WTC11 (cell line): ENCODE data around the gene KLK3. TPM values are rescaled to one million over a fixed set of nuclear protein-coding genes. Genes with fewer than 3 reads are reported as not detected.

ENCODE experiments used
- ATAC-seq: fragments of 200-7000 bp; cut with Tn5 transposase; 2 replicates; pipeline ENCODE4 v1.10.0; 2021; ENCODE audit warnings: mild to moderate bottlenecking, moderate library complexity
- CTCF ChIA-PET: fragments of 300-600 bp; sonication (Branson Sonifier 250); formaldehyde crosslinking; loops from one replicate; lab custom pipeline; 2021; ENCODE audit warnings: antibody characterized with exemption; lab: Charles Lee
- POLR2A ChIA-PET: fragments of 350-600 bp; sonication (Branson Sonifier 250); formaldehyde crosslinking; loops from one replicate; lab custom pipeline; 2021; ENCODE audit warnings: antibody characterized with exemption; lab: Charles Lee
- DNase-seq: peaks from one replicate; pipeline ENCODE4 v3.0.0; 2021; ENCODE audit warnings: low spot score
- H3K27ac Mint-ChIP-seq: 2 replicates; pipeline ENCODE4 v1.8.0; 2021; ENCODE audit warnings: mixed read lengths
- H3K27me3 Mint-ChIP-seq: 2 replicates; pipeline ENCODE4 v1.8.0; 2021; ENCODE audit warnings: low read depth, mild to moderate bottlenecking, moderate library complexity, mixed read lengths
- H3K36me3 Mint-ChIP-seq: 2 replicates; pipeline ENCODE4 v1.8.0; 2021; ENCODE audit warnings: mixed read lengths
- H3K4me1 Mint-ChIP-seq: 2 replicates; pipeline ENCODE4 v1.8.0; 2022; ENCODE audit warnings: mixed read lengths
- H3K4me3 Mint-ChIP-seq: 2 replicates; pipeline ENCODE4 v1.8.0; 2021; ENCODE audit warnings: mild to moderate bottlenecking, moderate library complexity, mixed read lengths
- H3K9me3 Mint-ChIP-seq: 2 replicates; pipeline ENCODE4 v1.8.0; 2021; ENCODE audit warnings: mixed read lengths
- CREM ChIP-seq: sonication (generic); formaldehyde crosslinking; IDR thresholded peaks from 2 replicates; pipeline ENCODE4 v1.8.1; 2022; ENCODE audit warnings: mild to moderate bottlenecking, missing genetic modification reagents, moderate library complexity
- ETV6 ChIP-seq: sonication (generic); formaldehyde crosslinking; IDR thresholded peaks from 2 replicates; pipeline ENCODE4 v1.8.1; 2022; ENCODE audit warnings: mild to moderate bottlenecking, missing genetic modification reagents
- FOXJ3 ChIP-seq: sonication (generic); formaldehyde crosslinking; IDR thresholded peaks from 2 replicates; pipeline ENCODE4 v1.9.0; 2021; ENCODE audit warnings: missing genetic modification reagents, mild to moderate bottlenecking, borderline replicate concordance
- FOXK1 ChIP-seq: sonication (generic); formaldehyde crosslinking; IDR thresholded peaks from 2 replicates; pipeline ENCODE4 v1.8.0; 2022; ENCODE audit warnings: mild to moderate bottlenecking, moderate library complexity, missing genetic modification reagents
- HMGA2 ChIP-seq: fragments of 250-450 bp; sonication (Bioruptor Pico); IDR thresholded peaks from 2 replicates; pipeline ENCODE4 v1.4.0; 2021; ENCODE audit warnings: mild to moderate bottlenecking, moderate library complexity
- JUN ChIP-seq: sonication (generic); formaldehyde crosslinking; IDR thresholded peaks from 2 replicates; pipeline ENCODE4 v1.8.0; 2023; ENCODE audit warnings: mild to moderate bottlenecking, missing genetic modification reagents
- KAT7 ChIP-seq: sonication (generic); formaldehyde crosslinking; IDR thresholded peaks from 2 replicates; pipeline ENCODE4 v1.8.1; 2023; ENCODE audit warnings: missing genetic modification reagents, mild to moderate bottlenecking, borderline replicate concordance
- NFATC4 ChIP-seq: fragments of 250-450 bp; sonication (Bioruptor Pico); IDR thresholded peaks from 2 replicates; pipeline ENCODE4 v1.9.0; 2021; ENCODE audit warnings: mild to moderate bottlenecking
- SOX15 ChIP-seq: fragments of 250-450 bp; sonication (Bioruptor Pico); IDR thresholded peaks from 2 replicates; pipeline ENCODE4 v1.9.0; 2021; ENCODE audit warnings: mild to moderate bottlenecking
- TCF7 ChIP-seq: sonication (generic); formaldehyde crosslinking; IDR thresholded peaks from 2 replicates; pipeline ENCODE4 v1.8.0; 2022; ENCODE audit warnings: mild to moderate bottlenecking, low read depth, missing genetic modification reagents, moderate library complexity
- ZBTB21 ChIP-seq: sonication (generic); formaldehyde crosslinking; IDR thresholded peaks from 2 replicates; pipeline ENCODE4 v1.8.1; 2023; ENCODE audit warnings: mild to moderate bottlenecking, missing genetic modification reagents, borderline replicate concordance
- total RNA-seq: library from RNA; stranded (reverse); gene quantifications from 3 replicates; pipeline ENCODE4 v1.2.3, GENCODE V29; 2021
- TF ChIP-seq, protein P1 (sequence below): sonication (generic); formaldehyde crosslinking; IDR thresholded peaks from 2 replicates; pipeline ENCODE4 v1.8.0; 2022; ENCODE audit warnings: mild to moderate bottlenecking, missing genetic modification reagents
- TF ChIP-seq, protein P2 (sequence below): fragments of 250-450 bp; sonication (Bioruptor Pico); IDR thresholded peaks from 2 replicates; pipeline ENCODE4 v1.9.0; 2021; ENCODE audit warnings: mild to moderate bottlenecking
- TF ChIP-seq, protein P3 (sequence below): sonication (generic); formaldehyde crosslinking; IDR thresholded peaks from 2 replicates; pipeline ENCODE4 v1.8.1; 2022; ENCODE audit warnings: low read depth, mild to moderate bottlenecking, moderate library complexity, missing genetic modification reagents, borderline replicate concordance
- TF ChIP-seq, protein P4 (sequence below): fragments of 250-450 bp; sonication (Bioruptor Pico); IDR thresholded peaks from 2 replicates; pipeline ENCODE4 v1.9.0; 2021; ENCODE audit warnings: mild to moderate bottlenecking
- TF ChIP-seq, protein P5 (sequence below): sonication (generic); formaldehyde crosslinking; IDR thresholded peaks from 2 replicates; pipeline ENCODE4 v1.8.1; 2022; ENCODE audit warnings: mild to moderate bottlenecking, moderate library complexity, missing genetic modification reagents
- TF ChIP-seq, protein P6 (sequence below): sonication (generic); formaldehyde crosslinking; conservative IDR thresholded peaks from 2 replicates; pipeline ENCODE4 v1.8.1; 2022; ENCODE audit warnings: mild to moderate bottlenecking, missing genetic modification reagents
- TF ChIP-seq, protein P7 (sequence below): sonication (generic); formaldehyde crosslinking; IDR thresholded peaks from 2 replicates; pipeline ENCODE4 v1.8.0; 2022; ENCODE audit warnings: mild to moderate bottlenecking, missing genetic modification reagents
- TF ChIP-seq, protein P8 (sequence below): sonication (generic); formaldehyde crosslinking; IDR thresholded peaks from 2 replicates; pipeline ENCODE4 v1.8.1; 2023; ENCODE audit warnings: mild to moderate bottlenecking, missing genetic modification reagents, borderline replicate concordance

KLK3 gene
- total RNA-seq, 1 experiment from 2014 or later: 0.13 TPM

DNA sequence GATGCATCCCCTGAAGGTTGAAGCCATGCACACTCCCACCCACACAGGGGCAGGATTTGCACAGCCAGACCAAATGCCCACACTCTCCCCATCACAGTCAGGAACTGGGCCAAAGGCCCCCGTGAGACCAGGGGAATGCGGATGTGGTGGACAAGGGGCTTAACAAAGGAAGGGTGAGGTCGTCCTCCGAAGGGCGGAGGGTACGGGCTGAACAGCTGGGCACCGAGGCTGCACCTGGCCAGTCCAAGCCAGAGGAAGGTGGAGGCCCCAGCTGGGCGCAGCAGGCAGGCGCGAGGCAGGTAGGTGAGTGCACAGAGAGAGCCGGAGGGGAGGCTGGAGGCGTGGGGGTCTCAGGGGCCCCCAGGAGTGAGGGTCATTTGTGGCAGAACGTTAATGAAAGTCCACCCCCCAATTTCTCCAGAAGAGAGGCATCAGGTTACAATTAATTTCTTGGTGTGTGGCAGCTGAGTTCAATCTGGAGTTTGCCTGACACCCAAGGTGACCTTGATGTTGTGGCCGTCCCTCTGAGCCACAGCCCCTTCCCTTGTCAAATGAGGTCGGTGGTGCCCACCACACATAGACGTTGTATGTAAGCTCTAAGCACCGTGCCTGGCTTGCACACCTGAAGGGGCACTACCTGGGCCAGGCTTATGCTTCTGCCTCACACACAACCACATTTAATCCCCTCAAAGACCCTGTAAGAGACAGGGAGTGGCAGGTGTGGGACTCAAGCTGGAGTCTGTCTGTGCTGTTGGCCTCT, 24.3 kb upstream of the KLK3 start:
- POLR2A ChIA-PET: no interaction called here
- peaks cover 3% of the 10 kb centered on the region; the same call in 1 of the 2 replicates for H3K4me1 Mint-ChIP-seq
- TF ChIP-seq CREM (CRISPR knock-in tag) (no peak), ETV6 (CRISPR knock-in tag) (no peak)
- TF ChIP-seq, all 79 proteins: peak for 0
- H3K27me3 Mint-ChIP-seq: peaks cover 55% of the 10 kb centered on the region
- no peaks in the 10 kb centered on the region for H3K36me3 Mint-ChIP-seq
- no peak overlapping the region for H3K4me3 Mint-ChIP-seq
- no peak overlapping the region for H3K27ac Mint-ChIP-seq
- no peaks in the 10 kb centered on the region for H3K9me3 Mint-ChIP-seq
- ATAC-seq (no peak; the same call in 1 of the 2 replicates), DNase-seq (no peak)
- CTCF ChIA-PET: interaction anchor here (0.9 to 1.4 kb wide), 3 partner anchors 10 to 274 kb away, joined by 3 read pairs; no protein-coding TSS in a partner anchor

DNA sequence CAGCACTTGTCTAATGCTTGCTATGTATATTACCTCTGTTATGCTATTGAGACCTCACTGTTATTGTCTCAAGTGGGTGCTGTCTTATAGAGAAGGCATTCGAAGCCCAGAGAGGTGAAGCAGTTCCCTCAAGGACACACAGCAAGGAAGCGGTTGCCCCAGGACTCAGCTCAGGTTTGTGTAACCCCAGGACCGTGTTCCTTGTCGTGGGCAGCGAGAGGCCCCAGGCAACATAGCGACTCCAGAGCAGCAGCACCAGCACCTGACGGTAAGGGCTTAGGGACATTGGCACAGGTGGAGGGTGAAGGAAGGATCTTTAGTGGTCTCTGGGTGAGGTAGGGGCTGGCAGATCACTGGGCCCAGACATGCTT, 23.7 kb upstream of the KLK3 start:
- TF ChIP-seq NFATC4 (CRISPR knock-in tag): no peak
- TF ChIP-seq, protein P1, sequence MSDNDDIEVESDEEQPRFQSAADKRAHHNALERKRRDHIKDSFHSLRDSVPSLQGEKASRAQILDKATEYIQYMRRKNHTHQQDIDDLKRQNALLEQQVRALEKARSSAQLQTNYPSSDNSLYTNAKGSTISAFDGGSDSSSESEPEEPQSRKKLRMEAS (CRISPR knock-in tag): no peak
- TF ChIP-seq, protein P2, sequence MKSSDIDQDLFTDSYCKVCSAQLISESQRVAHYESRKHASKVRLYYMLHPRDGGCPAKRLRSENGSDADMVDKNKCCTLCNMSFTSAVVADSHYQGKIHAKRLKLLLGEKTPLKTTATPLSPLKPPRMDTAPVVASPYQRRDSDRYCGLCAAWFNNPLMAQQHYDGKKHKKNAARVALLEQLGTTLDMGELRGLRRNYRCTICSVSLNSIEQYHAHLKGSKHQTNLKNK (CRISPR knock-in tag): no peak
- no peak for TF ChIP-seq SOX15 (CRISPR knock-in tag)
- TF ChIP-seq, protein P3, sequence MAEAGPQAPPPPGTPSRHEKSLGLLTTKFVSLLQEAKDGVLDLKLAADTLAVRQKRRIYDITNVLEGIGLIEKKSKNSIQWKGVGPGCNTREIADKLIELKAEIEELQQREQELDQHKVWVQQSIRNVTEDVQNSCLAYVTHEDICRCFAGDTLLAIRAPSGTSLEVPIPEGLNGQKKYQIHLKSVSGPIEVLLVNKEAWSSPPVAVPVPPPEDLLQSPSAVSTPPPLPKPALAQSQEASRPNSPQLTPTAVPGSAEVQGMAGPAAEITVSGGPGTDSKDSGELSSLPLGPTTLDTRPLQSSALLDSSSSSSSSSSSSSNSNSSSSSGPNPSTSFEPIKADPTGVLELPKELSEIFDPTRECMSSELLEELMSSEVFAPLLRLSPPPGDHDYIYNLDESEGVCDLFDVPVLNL (CRISPR knock-in tag): no peak
- TF ChIP-seq, protein P4, sequence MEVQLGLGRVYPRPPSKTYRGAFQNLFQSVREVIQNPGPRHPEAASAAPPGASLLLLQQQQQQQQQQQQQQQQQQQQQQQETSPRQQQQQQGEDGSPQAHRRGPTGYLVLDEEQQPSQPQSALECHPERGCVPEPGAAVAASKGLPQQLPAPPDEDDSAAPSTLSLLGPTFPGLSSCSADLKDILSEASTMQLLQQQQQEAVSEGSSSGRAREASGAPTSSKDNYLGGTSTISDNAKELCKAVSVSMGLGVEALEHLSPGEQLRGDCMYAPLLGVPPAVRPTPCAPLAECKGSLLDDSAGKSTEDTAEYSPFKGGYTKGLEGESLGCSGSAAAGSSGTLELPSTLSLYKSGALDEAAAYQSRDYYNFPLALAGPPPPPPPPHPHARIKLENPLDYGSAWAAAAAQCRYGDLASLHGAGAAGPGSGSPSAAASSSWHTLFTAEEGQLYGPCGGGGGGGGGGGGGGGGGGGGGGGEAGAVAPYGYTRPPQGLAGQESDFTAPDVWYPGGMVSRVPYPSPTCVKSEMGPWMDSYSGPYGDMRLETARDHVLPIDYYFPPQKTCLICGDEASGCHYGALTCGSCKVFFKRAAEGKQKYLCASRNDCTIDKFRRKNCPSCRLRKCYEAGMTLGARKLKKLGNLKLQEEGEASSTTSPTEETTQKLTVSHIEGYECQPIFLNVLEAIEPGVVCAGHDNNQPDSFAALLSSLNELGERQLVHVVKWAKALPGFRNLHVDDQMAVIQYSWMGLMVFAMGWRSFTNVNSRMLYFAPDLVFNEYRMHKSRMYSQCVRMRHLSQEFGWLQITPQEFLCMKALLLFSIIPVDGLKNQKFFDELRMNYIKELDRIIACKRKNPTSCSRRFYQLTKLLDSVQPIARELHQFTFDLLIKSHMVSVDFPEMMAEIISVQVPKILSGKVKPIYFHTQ (CRISPR knock-in tag): no peak
- no peak for TF ChIP-seq JUN (CRISPR knock-in tag)
- TF ChIP-seq, protein P5, sequence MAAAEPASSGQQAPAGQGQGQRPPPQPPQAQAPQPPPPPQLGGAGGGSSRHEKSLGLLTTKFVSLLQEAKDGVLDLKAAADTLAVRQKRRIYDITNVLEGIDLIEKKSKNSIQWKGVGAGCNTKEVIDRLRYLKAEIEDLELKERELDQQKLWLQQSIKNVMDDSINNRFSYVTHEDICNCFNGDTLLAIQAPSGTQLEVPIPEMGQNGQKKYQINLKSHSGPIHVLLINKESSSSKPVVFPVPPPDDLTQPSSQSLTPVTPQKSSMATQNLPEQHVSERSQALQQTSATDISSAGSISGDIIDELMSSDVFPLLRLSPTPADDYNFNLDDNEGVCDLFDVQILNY: no peak
- no peak for TF ChIP-seq ZBTB21
- no peak for TF ChIP-seq HMGA2 (CRISPR knock-in tag)
- no peak for TF ChIP-seq FOXK1 (CRISPR knock-in tag)
- TF ChIP-seq FOXJ3: no peak
- no peak for TF ChIP-seq TCF7 (CRISPR knock-in tag)
- Mint-ChIP-seq H3K9me3 (no peaks in the 10 kb centered on the region), H3K4me3 (no peak overlapping the region), H3K4me1 (peaks cover 3% of the 10 kb centered on the region; the same call in 1 of the 2 replicates), H3K27me3 (peaks cover 56% of the 10 kb centered on the region), H3K27ac (no peak overlapping the region), H3K36me3 (no peaks in the 10 kb centered on the region)
- ChIA-PET POLR2A (no interaction called here), CTCF (no interaction called here)
- DNase-seq (no peak), ATAC-seq (no peak)

DNA sequence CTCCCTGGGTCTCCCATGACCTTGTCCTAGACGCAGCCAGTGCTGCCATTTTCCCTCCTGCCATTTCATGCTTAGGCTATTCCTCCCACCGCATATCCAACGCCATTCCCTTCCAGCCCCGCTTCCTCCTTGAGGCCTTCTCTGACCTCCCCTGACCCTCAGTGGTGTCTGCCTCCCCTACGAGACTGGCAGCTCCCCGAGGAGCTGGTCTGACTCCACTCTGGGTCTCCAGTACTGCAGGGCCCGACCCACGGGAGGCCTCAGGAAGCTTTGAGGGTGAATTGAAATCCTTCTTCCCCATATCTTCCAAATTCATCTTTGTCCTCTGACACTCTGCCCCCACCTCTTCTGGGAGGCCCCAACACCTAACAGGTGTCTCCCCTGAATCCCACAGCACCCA, 22.0 kb upstream of the KLK3 start:
- CTCF ChIA-PET: no interaction called here
- Mint-ChIP-seq H3K4me3 (no peak overlapping the region), H3K27ac (no peak overlapping the region), H3K27me3 (peaks cover 59% of the 10 kb centered on the region), H3K36me3 (no peaks in the 10 kb centered on the region), H3K4me1 (peaks cover 17% of the 10 kb centered on the region), H3K9me3 (no peaks in the 10 kb centered on the region)
- DNase-seq (no peak), ATAC-seq (no peak)
- POLR2A ChIA-PET: no interaction called here
- TF ChIP-seq, protein P6, sequence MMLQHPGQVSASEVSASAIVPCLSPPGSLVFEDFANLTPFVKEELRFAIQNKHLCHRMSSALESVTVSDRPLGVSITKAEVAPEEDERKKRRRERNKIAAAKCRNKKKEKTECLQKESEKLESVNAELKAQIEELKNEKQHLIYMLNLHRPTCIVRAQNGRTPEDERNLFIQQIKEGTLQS (CRISPR knock-in tag): no peak
- TF ChIP-seq, protein P7, sequence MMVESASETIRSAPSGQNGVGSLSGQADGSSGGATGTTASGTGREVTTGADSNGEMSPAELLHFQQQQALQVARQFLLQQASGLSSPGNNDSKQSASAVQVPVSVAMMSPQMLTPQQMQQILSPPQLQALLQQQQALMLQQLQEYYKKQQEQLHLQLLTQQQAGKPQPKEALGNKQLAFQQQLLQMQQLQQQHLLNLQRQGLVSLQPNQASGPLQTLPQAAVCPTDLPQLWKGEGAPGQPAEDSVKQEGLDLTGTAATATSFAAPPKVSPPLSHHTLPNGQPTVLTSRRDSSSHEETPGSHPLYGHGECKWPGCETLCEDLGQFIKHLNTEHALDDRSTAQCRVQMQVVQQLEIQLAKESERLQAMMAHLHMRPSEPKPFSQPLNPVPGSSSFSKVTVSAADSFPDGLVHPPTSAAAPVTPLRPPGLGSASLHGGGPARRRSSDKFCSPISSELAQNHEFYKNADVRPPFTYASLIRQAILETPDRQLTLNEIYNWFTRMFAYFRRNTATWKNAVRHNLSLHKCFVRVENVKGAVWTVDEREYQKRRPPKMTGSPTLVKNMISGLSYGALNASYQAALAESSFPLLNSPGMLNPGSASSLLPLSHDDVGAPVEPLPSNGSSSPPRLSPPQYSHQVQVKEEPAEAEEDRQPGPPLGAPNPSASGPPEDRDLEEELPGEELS: no peak
- TF ChIP-seq KAT7: no peak
- TF ChIP-seq ETV6 (CRISPR knock-in tag): no peak
- TF ChIP-seq, protein P8, sequence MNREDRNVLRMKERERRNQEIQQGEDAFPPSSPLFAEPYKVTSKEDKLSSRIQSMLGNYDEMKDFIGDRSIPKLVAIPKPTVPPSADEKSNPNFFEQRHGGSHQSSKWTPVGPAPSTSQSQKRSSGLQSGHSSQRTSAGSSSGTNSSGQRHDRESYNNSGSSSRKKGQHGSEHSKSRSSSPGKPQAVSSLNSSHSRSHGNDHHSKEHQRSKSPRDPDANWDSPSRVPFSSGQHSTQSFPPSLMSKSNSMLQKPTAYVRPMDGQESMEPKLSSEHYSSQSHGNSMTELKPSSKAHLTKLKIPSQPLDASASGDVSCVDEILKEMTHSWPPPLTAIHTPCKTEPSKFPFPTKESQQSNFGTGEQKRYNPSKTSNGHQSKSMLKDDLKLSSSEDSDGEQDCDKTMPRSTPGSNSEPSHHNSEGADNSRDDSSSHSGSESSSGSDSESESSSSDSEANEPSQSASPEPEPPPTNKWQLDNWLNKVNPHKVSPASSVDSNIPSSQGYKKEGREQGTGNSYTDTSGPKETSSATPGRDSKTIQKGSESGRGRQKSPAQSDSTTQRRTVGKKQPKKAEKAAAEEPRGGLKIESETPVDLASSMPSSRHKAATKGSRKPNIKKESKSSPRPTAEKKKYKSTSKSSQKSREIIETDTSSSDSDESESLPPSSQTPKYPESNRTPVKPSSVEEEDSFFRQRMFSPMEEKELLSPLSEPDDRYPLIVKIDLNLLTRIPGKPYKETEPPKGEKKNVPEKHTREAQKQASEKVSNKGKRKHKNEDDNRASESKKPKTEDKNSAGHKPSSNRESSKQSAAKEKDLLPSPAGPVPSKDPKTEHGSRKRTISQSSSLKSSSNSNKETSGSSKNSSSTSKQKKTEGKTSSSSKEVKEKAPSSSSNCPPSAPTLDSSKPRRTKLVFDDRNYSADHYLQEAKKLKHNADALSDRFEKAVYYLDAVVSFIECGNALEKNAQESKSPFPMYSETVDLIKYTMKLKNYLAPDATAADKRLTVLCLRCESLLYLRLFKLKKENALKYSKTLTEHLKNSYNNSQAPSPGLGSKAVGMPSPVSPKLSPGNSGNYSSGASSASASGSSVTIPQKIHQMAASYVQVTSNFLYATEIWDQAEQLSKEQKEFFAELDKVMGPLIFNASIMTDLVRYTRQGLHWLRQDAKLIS (CRISPR knock-in tag): no peak
